MM.1S (cell line): ENCODE measurements around the gene ATP6AP1.

ENCODE experiments used
- EZH2 ChIP-seq: fragments of 300-600 bp; sonication (generic); optimal IDR thresholded peaks from 2 replicates; pipeline ENCODE3; 2017; ENCODE audit warnings: low read depth, mild to moderate bottlenecking, antibody characterized with exemption, low read length, mixed read lengths
- EZH2phosphoT487 ChIP-seq: fragments of 300-600 bp; sonication (generic); IDR thresholded peaks from 2 replicates; pipeline ENCODE4 v1.6.1; 2018; ENCODE audit warnings: antibody characterized with exemption, low read length
- TF ChIP-seq, protein P1 (sequence below): fragments of 300-600 bp; sonication (generic); IDR thresholded peaks from 2 replicates; pipeline ENCODE4 v1.5.1; 2016; ENCODE audit warnings: antibody characterized with exemption, low read length, mixed read lengths

DNA sequence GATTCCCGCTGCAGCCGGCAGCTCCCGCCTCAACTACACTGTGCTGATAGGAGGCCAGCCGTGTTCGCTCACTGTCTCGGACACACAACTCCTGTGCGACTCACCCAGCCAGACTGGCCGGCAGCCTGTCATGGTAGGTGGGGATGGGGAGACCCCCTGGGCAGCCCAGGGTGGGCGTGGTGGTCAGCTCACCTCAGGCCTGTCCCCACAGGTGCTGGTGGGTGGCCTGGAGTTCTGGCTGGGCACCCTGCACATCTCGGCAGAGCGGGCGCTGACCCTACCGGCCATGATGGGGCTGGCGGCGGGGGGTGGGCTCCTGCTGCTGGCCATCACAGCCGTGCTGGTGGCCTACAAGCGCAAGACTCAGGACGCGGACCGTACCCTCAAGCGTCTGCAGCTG lies 39.1 kb downstream of the ATP6AP1 start:
- TF ChIP-seq, protein P1, sequence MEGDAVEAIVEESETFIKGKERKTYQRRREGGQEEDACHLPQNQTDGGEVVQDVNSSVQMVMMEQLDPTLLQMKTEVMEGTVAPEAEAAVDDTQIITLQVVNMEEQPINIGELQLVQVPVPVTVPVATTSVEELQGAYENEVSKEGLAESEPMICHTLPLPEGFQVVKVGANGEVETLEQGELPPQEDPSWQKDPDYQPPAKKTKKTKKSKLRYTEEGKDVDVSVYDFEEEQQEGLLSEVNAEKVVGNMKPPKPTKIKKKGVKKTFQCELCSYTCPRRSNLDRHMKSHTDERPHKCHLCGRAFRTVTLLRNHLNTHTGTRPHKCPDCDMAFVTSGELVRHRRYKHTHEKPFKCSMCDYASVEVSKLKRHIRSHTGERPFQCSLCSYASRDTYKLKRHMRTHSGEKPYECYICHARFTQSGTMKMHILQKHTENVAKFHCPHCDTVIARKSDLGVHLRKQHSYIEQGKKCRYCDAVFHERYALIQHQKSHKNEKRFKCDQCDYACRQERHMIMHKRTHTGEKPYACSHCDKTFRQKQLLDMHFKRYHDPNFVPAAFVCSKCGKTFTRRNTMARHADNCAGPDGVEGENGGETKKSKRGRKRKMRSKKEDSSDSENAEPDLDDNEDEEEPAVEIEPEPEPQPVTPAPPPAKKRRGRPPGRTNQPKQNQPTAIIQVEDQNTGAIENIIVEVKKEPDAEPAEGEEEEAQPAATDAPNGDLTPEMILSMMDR, result no peak
- TF ChIP-seq EZH2phosphoT487, result no peak
- no peak for TF ChIP-seq EZH2
